Vein endothelial cell (primary cell): ENCODE results near the gene PABPC1L2B. TPM values are rescaled to one million over a fixed set of nuclear protein-coding genes. Genes with fewer than 3 reads are reported as not detected.

Experiments
- total RNA-seq: library from RNA; depleted of rRNA; stranded (reverse); fragments of >200 nt; gene quantifications from 2 replicates; pipeline ENCODE4 v1.2.3, GENCODE V29; 2012

The PABPC1L2B gene
- not detected in 2 replicates for total RNA-seq

GRCh38 chrX:73002733-73003132 lies at the start of gene PABPC1L2B:
TSS of gene PABPC1L2B (plus strand) at chrX:73002939. CDS start at chrX:73003643, 704 bp downstream.

Other genes with a start within 250 kb of the PABPC1L2B start
- gene DMRTC1B, start 226.0 kb upstream of the PABPC1L2B start, total RNA-seq, result not detected in 2 replicates
- gene FAM236B, start 220.3 kb upstream of the PABPC1L2B start, total RNA-seq, result not detected in 2 replicates
- not detected in 2 replicates for gene FAM236D, start 194.7 kb upstream of the PABPC1L2B start, total RNA-seq
- not detected in 2 replicates for gene FAM236C, start 90.3 kb upstream of the PABPC1L2B start, total RNA-seq
- not detected in 2 replicates for gene FAM236A, start 64.7 kb upstream of the PABPC1L2B start, total RNA-seq
- gene DMRTC1, start 59.1 kb upstream of the PABPC1L2B start, total RNA-seq, result not detected in 2 replicates
- not detected in 2 replicates for gene PABPC1L2A, start 76.6 kb downstream of the PABPC1L2B start, total RNA-seq
- 0.33 and 1.2 TPM in 2 replicates for gene NAP1L2, start 211.9 kb downstream of the PABPC1L2B start, total RNA-seq